Stomach (tissue), 4 donors: Measurements from ENCODE around the gene CARMIL1.

Experiments used
- EP300 ChIP-seq: sonication (generic); formaldehyde crosslinking; IDR thresholded peaks from one replicate; pipeline ENCODE4 v1.6.1; 2017; ENCODE audit warnings: antibody characterized with exemption
- POLR2A ChIP-seq, 4 donors: fragments of 450-650 bp; IDR thresholded peaks; one replicate each; pipeline ENCODE4 v1.6.1; 2016; ENCODE audit warnings: antibody characterized with exemption in 4 of 4, control low read depth in 2 of 4, mild to moderate bottlenecking in 1 of 4, moderate library complexity in 1 of 4
- TF ChIP-seq, protein P1 (sequence below), 7 experiments: fragments of 450-650 bp in 4 of 7; fragments of 200-600 bp in 3 of 7; sonication (generic) in 3 of 7; IDR thresholded peaks; one replicate each; pipeline ENCODE4 v1.5.1; 2016 to 2019; ENCODE audit warnings: antibody characterized with exemption in 7 of 7, control low read depth in 2 of 7, mild to moderate bottlenecking in 1 of 7

- TF ChIP-seq, protein P1, sequence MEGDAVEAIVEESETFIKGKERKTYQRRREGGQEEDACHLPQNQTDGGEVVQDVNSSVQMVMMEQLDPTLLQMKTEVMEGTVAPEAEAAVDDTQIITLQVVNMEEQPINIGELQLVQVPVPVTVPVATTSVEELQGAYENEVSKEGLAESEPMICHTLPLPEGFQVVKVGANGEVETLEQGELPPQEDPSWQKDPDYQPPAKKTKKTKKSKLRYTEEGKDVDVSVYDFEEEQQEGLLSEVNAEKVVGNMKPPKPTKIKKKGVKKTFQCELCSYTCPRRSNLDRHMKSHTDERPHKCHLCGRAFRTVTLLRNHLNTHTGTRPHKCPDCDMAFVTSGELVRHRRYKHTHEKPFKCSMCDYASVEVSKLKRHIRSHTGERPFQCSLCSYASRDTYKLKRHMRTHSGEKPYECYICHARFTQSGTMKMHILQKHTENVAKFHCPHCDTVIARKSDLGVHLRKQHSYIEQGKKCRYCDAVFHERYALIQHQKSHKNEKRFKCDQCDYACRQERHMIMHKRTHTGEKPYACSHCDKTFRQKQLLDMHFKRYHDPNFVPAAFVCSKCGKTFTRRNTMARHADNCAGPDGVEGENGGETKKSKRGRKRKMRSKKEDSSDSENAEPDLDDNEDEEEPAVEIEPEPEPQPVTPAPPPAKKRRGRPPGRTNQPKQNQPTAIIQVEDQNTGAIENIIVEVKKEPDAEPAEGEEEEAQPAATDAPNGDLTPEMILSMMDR (IDR thresholded peaks at IDR 0.05): no peak
- TF ChIP-seq POLR2A (IDR thresholded peaks at IDR 0.05) (no peak), EP300 (no peak)
Measured at GRCh38 chr6:25280344-25281074, 1.3 kb downstream of the CARMIL1 start.
